SK-N-SH (cell line): ENCODE results near the gene STX2.

Experiments used
- NFIC ChIP-seq: IDR thresholded peaks from 2 replicates; pipeline ENCODE4 v1.4.0; 2012; ENCODE audit warnings: borderline replicate concordance
- TF ChIP-seq, protein P1 (sequence below): fragments of 200-600 bp; sonication (generic); IDR thresholded peaks from 2 replicates; pipeline ENCODE4 v1.6.1; 2017; ENCODE audit warnings: antibody characterized with exemption, mild to moderate bottlenecking, moderate library complexity

DNA sequence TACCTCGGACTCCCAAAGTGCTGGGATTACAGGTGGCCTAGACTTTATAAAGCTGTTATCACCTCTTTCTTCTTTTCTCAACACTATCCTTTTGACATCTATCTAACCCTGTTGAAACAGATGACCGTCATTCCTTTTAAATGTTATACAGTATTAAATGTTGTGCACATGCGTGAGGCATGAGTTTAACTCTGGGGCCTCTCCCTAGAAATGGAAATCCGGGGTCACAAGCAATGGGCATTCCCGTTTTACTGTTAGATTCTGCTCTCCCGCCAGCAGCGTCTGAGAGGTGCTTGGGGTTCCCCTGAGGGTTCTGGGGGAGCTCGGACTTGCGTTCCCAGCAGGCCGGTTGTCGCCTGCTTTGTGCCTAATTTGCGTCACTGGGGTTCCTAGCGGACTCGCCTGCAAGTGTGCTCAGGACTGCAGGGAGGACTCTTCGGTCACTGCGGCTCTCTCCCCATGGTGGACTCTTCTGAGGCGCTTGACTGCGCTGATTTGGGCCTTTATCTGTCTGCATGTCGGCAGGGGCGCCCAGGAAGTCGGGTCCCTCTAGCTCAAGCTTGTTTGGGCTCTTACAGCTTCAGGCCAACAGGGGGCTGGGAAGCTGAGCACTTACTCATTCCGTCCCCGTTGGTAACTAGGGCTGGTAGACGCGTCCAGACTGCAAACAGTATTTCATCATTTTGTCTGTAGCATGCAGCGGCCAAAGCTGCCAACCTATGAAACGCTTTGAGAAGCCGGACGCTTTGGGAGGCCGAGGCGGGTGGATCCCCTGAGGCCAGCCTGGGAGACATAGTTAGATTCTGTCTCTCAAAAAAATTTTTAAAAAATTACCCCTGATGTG is 31.6 kb upstream of the STX2 start:
- no peak for TF ChIP-seq NFIC
- TF ChIP-seq, protein P1, sequence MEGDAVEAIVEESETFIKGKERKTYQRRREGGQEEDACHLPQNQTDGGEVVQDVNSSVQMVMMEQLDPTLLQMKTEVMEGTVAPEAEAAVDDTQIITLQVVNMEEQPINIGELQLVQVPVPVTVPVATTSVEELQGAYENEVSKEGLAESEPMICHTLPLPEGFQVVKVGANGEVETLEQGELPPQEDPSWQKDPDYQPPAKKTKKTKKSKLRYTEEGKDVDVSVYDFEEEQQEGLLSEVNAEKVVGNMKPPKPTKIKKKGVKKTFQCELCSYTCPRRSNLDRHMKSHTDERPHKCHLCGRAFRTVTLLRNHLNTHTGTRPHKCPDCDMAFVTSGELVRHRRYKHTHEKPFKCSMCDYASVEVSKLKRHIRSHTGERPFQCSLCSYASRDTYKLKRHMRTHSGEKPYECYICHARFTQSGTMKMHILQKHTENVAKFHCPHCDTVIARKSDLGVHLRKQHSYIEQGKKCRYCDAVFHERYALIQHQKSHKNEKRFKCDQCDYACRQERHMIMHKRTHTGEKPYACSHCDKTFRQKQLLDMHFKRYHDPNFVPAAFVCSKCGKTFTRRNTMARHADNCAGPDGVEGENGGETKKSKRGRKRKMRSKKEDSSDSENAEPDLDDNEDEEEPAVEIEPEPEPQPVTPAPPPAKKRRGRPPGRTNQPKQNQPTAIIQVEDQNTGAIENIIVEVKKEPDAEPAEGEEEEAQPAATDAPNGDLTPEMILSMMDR: peak; percentile 28; the same call in 1 of the 2 replicates
